ENCODE data around the gene RASSF4.

DNA sequence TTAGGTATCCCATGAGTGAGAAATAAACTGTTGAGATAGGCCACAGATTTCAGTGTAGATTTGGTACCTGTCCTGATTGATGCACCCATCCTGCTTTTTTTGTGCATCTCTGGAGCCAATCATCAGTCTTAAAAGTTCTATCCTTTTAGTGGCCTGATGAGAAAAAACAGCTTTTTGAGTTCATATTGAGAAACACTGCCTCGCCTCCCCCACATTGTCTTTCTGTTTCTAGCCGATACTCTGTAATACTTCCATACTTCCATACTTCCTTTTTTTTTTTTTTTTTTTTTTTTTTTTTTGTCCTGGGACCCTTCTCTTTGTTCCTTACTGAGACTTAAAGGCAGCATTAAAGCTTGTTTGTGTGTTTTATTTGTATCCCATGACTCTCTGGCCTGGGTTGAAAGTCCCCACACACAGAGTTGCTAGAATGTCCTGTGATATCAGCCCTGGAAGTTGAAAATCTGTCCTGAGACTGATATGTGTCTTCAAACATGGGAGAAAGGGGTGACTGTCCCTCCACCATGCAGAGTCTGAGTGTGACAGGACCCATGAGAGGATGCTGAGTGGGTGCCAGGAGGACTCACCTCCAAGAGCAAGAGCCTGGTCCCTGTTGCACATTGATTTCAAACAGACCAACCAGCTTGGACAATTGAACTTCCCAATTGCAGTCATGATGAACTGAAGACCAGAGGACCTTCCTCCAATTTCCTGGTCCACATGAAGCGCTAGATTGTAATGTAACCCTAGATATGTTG is 46.9 kb downstream of the RASSF4 start:
- no peak for TF ChIP-seq CTCF (IDR thresholded peaks at IDR 0.05)
- TF ChIP-seq POLR2A (IDR thresholded peaks at IDR 0.05), result no peak
